Neural cell (in vitro differentiated cells): ENCODE measurements around the gene PGBD5. TPM values are rescaled to one million over a fixed set of nuclear protein-coding genes. Genes with fewer than 3 reads are reported as not detected.

ENCODE experiments used
- H2AFZ ChIP-seq: fragments of 200-600, 300-800 bp; sonication (generic), shearing (Covaris generic); 2 replicates; pipeline ENCODE4 v1.6.0; 2014; ENCODE audit warnings: low read depth, mild to moderate bottlenecking, antibody characterized with exemption, low read length, moderate library complexity
- H3F3A ChIP-seq: fragments of 200-600 bp; shearing (Covaris generic); 2 replicates; pipeline ENCODE4 v1.6.1; 2016; ENCODE audit warnings: mild to moderate bottlenecking, moderate library complexity, mixed read lengths, antibody characterized with exemption, low read length; ENCODE audit not compliant: insufficient read depth, poor library complexity, severe bottlenecking
- H3K27ac ChIP-seq: fragments of 200-600, 300-800 bp; sonication (generic), shearing (Covaris generic); 2 replicates; pipeline ENCODE4 v1.5.1; 2014; ENCODE audit warnings: mild to moderate bottlenecking, low read length, moderate library complexity
- H3K27me3 ChIP-seq: fragments of 300-800, 200-600 bp; sonication (generic), shearing (Covaris generic); 2 replicates; pipeline ENCODE4 v1.6.0; 2014; ENCODE audit warnings: mild to moderate bottlenecking, low read depth, low read length, moderate library complexity; ENCODE audit not compliant: insufficient read depth
- H3K36me3 ChIP-seq: fragments of 300-800, 200-600 bp; sonication (generic), shearing (Covaris generic); 2 replicates; pipeline ENCODE4 v1.5.1; 2014; ENCODE audit warnings: mild to moderate bottlenecking, antibody characterized with exemption, low read length, moderate library complexity; ENCODE audit not compliant: insufficient read depth
- H3K4me2 ChIP-seq: fragments of 300-800, 200-600 bp; sonication (generic), shearing (Covaris generic); 2 replicates; pipeline ENCODE4 v1.6.0; 2014; ENCODE audit warnings: mild to moderate bottlenecking, low read length
- H3K4me3 ChIP-seq: fragments of 300-800, 200-600 bp; sonication (generic), shearing (Covaris generic); 2 replicates; pipeline ENCODE4 v1.5.1; 2014; ENCODE audit warnings: mild to moderate bottlenecking, low read length, moderate library complexity
- H3K79me2 ChIP-seq: fragments of 200-600 bp; shearing (Covaris generic); replicated peaks from 2 replicates; pipeline ENCODE4 v1.6.0; 2014; ENCODE audit warnings: mild to moderate bottlenecking, low read length, moderate library complexity; ENCODE audit not compliant: insufficient read depth
- H3K9ac ChIP-seq: fragments of 300-800, 200-600 bp; sonication (generic), shearing (Covaris generic); 2 replicates; pipeline ENCODE4 v1.6.1; 2016; ENCODE audit warnings: mild to moderate bottlenecking, low read length, mixed read lengths
- H3K9me2 ChIP-seq: fragments of 200-600 bp; shearing (Covaris generic); 2 replicates; pipeline ENCODE4 v1.6.1; 2016; ENCODE audit warnings: mild to moderate bottlenecking, low read length, mixed read lengths; ENCODE audit not compliant: insufficient read depth
- H3K9me3 ChIP-seq: fragments of 200-600, 300-800 bp; sonication (generic), shearing (Covaris generic); 2 replicates; pipeline ENCODE4 v1.6.1; 2016; ENCODE audit warnings: mild to moderate bottlenecking, mixed run types, low read length, moderate library complexity, mixed read lengths
- H4K20me1 ChIP-seq: fragments of 200-600 bp; shearing (Covaris generic); 2 replicates; pipeline ENCODE4 v1.6.1; 2016; ENCODE audit warnings: mild to moderate bottlenecking, mixed run types; ENCODE audit not compliant: insufficient read depth
- CTCF ChIP-seq: fragments of 450-650 bp; IDR thresholded peaks from 2 replicates; pipeline ENCODE4 v1.5.1; 2014; ENCODE audit warnings: antibody characterized with exemption, mild to moderate bottlenecking, moderate library complexity; ENCODE audit not compliant: poor library complexity, severe bottlenecking
- EP300 ChIP-seq: fragments of 450-650 bp; conservative IDR thresholded peaks from 2 replicates; pipeline ENCODE4 v1.6.1; 2014; ENCODE audit warnings: antibody characterized with exemption, mild to moderate bottlenecking, moderate library complexity; ENCODE audit not compliant: poor library complexity, severe bottlenecking
- EZH2 ChIP-seq: fragments of 200-600, 300-800 bp; shearing (Covaris generic), sonication (generic); IDR thresholded peaks from 2 replicates; pipeline ENCODE4 v1.6.1; 2014; ENCODE audit warnings: antibody characterized with exemption, low read length, borderline replicate concordance, mild to moderate bottlenecking; ENCODE audit not compliant: insufficient read depth, poor library complexity, severe bottlenecking
- MXI1 ChIP-seq: fragments of 450-650 bp; conservative IDR thresholded peaks from 2 replicates; pipeline ENCODE4 v1.6.1; 2014; ENCODE audit warnings: antibody characterized with exemption, mild to moderate bottlenecking; ENCODE audit not compliant: poor library complexity, severe bottlenecking
- POLR2AphosphoS5 ChIP-seq: IDR thresholded peaks from 2 replicates; pipeline ENCODE4 v1.6.1; 2012
- RAD21 ChIP-seq: fragments of 450-650 bp; conservative IDR thresholded peaks from 2 replicates; pipeline ENCODE4 v1.6.1; 2014; ENCODE audit warnings: antibody characterized with exemption, mild to moderate bottlenecking, moderate library complexity
- SMC3 ChIP-seq: fragments of 450-650 bp; conservative IDR thresholded peaks from 2 replicates; pipeline ENCODE4 v1.6.1; 2014; ENCODE audit warnings: antibody characterized with exemption, mild to moderate bottlenecking, moderate library complexity; ENCODE audit not compliant: poor library complexity
- TAF1 ChIP-seq: IDR thresholded peaks from 2 replicates; pipeline ENCODE4 v1.6.1; 2012; ENCODE audit warnings: low read depth
- polyA plus RNA-seq: library from polyadenylated mRNA; depleted of rRNA; stranded (reverse); fragments of >200 nt; gene quantifications from 2 replicates; pipeline ENCODE4 v1.2.3, GENCODE V29; 2014
- TF ChIP-seq, protein P1 (sequence below): IDR thresholded peaks from 2 replicates; pipeline ENCODE4 v1.6.1; 2012; ENCODE audit warnings: borderline replicate concordance

The PGBD5 gene
- polyA plus RNA-seq, 1 donor from 2014 or later = 16.3 TPM

DNA sequence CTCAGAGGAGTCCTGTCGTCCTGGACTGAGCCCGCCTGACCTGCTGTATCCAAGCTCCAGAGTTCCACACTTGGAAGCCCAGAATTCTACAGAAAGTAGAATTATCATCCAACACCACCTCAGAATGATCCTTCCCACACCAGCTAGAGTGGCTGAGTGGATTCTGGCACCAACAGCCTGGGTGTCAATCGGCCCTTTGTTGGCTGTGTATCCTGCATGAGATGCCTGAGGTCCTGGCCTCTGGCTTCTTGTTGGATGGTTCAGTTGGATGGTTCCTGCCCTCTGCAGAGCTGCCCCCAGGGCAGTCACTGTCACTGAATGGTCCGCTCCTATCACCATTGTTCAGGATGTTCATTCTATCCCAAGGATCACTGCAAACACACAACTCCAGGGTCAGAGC, 49.8 kb downstream of the PGBD5 start:
- H3K27ac ChIP-seq = no peak overlapping the region
- no peak overlapping the region for H3K4me2 ChIP-seq
- no peaks in the 10 kb centered on the region for H4K20me1 ChIP-seq
- no peaks in the 10 kb centered on the region for H3K27me3 ChIP-seq
- H3K9ac ChIP-seq = no peak overlapping the region
- H3F3A ChIP-seq = no peaks in the 10 kb centered on the region
- no peaks in the 10 kb centered on the region for H3K79me2 ChIP-seq
- H3K36me3 ChIP-seq = peaks cover 6% of the 10 kb centered on the region
- H3K9me3 ChIP-seq = no peaks in the 10 kb centered on the region
- no peak overlapping the region for H3K4me3 ChIP-seq
- H3K9me2 ChIP-seq = no peaks in the 10 kb centered on the region
- no peak overlapping the region for H2AFZ ChIP-seq
- no peak for TF ChIP-seq TAF1
- TF ChIP-seq MXI1 = no peak
- no peak for TF ChIP-seq SMC3
- TF ChIP-seq CTCF = no peak
- no peak for TF ChIP-seq EP300
- TF ChIP-seq, protein P1, sequence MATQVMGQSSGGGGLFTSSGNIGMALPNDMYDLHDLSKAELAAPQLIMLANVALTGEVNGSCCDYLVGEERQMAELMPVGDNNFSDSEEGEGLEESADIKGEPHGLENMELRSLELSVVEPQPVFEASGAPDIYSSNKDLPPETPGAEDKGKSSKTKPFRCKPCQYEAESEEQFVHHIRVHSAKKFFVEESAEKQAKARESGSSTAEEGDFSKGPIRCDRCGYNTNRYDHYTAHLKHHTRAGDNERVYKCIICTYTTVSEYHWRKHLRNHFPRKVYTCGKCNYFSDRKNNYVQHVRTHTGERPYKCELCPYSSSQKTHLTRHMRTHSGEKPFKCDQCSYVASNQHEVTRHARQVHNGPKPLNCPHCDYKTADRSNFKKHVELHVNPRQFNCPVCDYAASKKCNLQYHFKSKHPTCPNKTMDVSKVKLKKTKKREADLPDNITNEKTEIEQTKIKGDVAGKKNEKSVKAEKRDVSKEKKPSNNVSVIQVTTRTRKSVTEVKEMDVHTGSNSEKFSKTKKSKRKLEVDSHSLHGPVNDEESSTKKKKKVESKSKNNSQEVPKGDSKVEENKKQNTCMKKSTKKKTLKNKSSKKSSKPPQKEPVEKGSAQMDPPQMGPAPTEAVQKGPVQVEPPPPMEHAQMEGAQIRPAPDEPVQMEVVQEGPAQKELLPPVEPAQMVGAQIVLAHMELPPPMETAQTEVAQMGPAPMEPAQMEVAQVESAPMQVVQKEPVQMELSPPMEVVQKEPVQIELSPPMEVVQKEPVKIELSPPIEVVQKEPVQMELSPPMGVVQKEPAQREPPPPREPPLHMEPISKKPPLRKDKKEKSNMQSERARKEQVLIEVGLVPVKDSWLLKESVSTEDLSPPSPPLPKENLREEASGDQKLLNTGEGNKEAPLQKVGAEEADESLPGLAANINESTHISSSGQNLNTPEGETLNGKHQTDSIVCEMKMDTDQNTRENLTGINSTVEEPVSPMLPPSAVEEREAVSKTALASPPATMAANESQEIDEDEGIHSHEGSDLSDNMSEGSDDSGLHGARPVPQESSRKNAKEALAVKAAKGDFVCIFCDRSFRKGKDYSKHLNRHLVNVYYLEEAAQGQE = no peak
- no peak for TF ChIP-seq EZH2

GRCh38 chr1:230375780-230376179, 50.4 kb downstream of the PGBD5 start:
- Histone ChIP-seq H3K9me2 (no peaks in the 10 kb centered on the region), H3K27ac (no peak overlapping the region), H3K9ac (no peak overlapping the region), H3K4me3 (no peak overlapping the region), H3K79me2 (no peaks in the 10 kb centered on the region), H3F3A (no peaks in the 10 kb centered on the region), H4K20me1 (no peaks in the 10 kb centered on the region), H3K27me3 (no peaks in the 10 kb centered on the region), H2AFZ (no peak overlapping the region), H3K4me2 (no peak overlapping the region), H3K36me3 (peaks cover 6% of the 10 kb centered on the region), H3K9me3 (no peaks in the 10 kb centered on the region)
- no peak for TF ChIP-seq EZH2
- TF ChIP-seq, protein P1 = no peak
- no peak for TF ChIP-seq POLR2AphosphoS5
- TF ChIP-seq RAD21 = no peak
- TF ChIP-seq TAF1 = no peak
- TF ChIP-seq MXI1 = no peak
- no peak for TF ChIP-seq SMC3
- TF ChIP-seq EP300 = no peak
- no peak for TF ChIP-seq CTCF
